Fibroblast of mammary gland (primary cell): ENCODE results near the gene PDE3A.

Experiments used
- DNase-seq: peaks from one replicate; pipeline ENCODE4 v3.0.0-alpha.2; 2010; ENCODE audit warnings: low read depth
- H3K4me3 ChIP-seq: 2 replicates; pipeline ENCODE4 v1.5.1; 2011; ENCODE audit warnings: low read depth, mild to moderate bottlenecking, low read length, moderate library complexity; ENCODE audit not compliant: control insufficient read depth
- CTCF ChIP-seq: conservative IDR thresholded peaks from 2 replicates; pipeline ENCODE4 v1.5.1; 2011; ENCODE audit warnings: low read depth, low read length, inconsistent platforms; ENCODE audit not compliant: control insufficient read depth, insufficient read depth

The PDE3A gene

GRCh38 chr12:20350026-20350425 lies 18.3 kb upstream of the PDE3A start:
- no peak overlapping the region for H3K4me3 ChIP-seq
- DNase-seq, result peak; percentile 49
- no peak for TF ChIP-seq CTCF

- no peak overlapping the region for H3K4me3 ChIP-seq
These were observed 17.8 kb upstream of the PDE3A start for GRCh38 chr12:20350495-20350894.

GRCh38 chr12:20351406-20351805 lies 16.9 kb upstream of the PDE3A start:
- no peak for TF ChIP-seq CTCF
- DNase-seq, result no peak
- no peak overlapping the region for H3K4me3 ChIP-seq

More at GRCh38 chr12:20350495-20350894, 17.8 kb upstream of the PDE3A start:
- no peak for TF ChIP-seq CTCF
- peak; percentile 94 for DNase-seq

GRCh38 chr12:20356048-20356447 lies 12.3 kb upstream of the PDE3A start:
- no peak for DNase-seq
- no peak for TF ChIP-seq CTCF
- H3K4me3 ChIP-seq, result no peak overlapping the region

GRCh38 chr12:20360407-20360806 lies 7.9 kb upstream of the PDE3A start:
- DNase-seq, result no peak

GRCh38 chr12:20361416-20361815 lies 6.9 kb upstream of the PDE3A start:
- H3K4me3 ChIP-seq, result no peak overlapping the region
- DNase-seq, result peak; percentile 43
- no peak for TF ChIP-seq CTCF

More at GRCh38 chr12:20360407-20360806, 7.9 kb upstream of the PDE3A start:
- no peak for TF ChIP-seq CTCF
- H3K4me3 ChIP-seq, result no peak overlapping the region

- H3K4me3 ChIP-seq, result no peak overlapping the region
- no peak for DNase-seq
- no peak for TF ChIP-seq CTCF
These were observed 3.8 kb upstream of the PDE3A start for GRCh38 chr12:20364501-20364900.
